LNCaP clone FGC (cell line): Measurements from ENCODE around the gene DCDC1.

Experiments used
- DNase-seq: peaks from one replicate; pipeline ENCODE4 v3.0.0-alpha.2; 2011; ENCODE audit warnings: low read depth
- H3K4me3 ChIP-seq: 2 replicates; pipeline ENCODE4 v1.5.1; 2011; ENCODE audit warnings: mild to moderate bottlenecking, low read depth, low read length, control low read depth
- TF ChIP-seq, protein P1 (sequence below): IDR thresholded peaks from 2 replicates; pipeline ENCODE4 v1.5.1; 2012; ENCODE audit warnings: mild to moderate bottlenecking; ENCODE audit not compliant: control insufficient read depth, insufficient read depth; ENCODE audit errors: extremely low read depth

Gene DCDC1

DNA sequence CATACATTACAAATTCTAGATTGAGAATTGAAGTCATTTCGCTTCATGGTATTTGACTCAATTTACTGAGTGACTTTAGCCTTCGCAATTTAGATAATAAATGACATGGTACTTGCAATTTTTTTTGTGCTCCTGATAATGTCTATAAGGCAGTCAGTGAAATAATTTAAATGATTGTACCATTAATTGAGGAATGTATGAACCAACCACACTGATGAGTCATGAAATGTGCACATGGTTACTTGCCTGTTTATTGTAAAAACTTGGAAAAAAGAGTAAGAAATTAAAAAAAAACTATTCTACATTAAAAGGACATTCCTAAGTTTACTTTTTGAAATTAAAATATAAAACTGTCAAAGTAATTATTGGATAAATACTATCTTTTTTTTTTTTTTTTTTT is 43.4 kb upstream of the DCDC1 start:
- no peak overlapping the region for H3K4me3 ChIP-seq
- TF ChIP-seq, protein P1, sequence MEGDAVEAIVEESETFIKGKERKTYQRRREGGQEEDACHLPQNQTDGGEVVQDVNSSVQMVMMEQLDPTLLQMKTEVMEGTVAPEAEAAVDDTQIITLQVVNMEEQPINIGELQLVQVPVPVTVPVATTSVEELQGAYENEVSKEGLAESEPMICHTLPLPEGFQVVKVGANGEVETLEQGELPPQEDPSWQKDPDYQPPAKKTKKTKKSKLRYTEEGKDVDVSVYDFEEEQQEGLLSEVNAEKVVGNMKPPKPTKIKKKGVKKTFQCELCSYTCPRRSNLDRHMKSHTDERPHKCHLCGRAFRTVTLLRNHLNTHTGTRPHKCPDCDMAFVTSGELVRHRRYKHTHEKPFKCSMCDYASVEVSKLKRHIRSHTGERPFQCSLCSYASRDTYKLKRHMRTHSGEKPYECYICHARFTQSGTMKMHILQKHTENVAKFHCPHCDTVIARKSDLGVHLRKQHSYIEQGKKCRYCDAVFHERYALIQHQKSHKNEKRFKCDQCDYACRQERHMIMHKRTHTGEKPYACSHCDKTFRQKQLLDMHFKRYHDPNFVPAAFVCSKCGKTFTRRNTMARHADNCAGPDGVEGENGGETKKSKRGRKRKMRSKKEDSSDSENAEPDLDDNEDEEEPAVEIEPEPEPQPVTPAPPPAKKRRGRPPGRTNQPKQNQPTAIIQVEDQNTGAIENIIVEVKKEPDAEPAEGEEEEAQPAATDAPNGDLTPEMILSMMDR = no peak
- DNase-seq = no peak

DNA sequence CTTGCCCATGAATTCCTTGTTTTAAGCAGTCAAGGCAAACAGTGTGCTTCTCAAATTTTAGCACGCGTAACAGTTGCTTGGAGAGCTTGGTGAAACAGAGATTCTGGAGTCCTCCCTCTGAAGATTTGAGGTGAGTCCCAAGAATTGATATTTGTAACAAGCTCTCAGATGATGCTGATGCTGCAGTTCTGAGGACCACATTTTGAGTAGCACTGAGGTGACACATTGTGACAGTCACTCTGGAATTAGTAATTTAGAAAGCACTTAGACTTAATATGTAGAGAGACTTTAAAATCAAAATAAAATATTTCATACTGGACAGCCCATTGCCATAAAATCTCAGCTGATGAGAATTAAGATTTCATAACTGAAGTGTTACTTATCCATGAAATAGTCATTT is 38.7 kb upstream of the DCDC1 start:
- TF ChIP-seq, protein P1 = no peak
- H3K4me3 ChIP-seq = no peak overlapping the region

DNA sequence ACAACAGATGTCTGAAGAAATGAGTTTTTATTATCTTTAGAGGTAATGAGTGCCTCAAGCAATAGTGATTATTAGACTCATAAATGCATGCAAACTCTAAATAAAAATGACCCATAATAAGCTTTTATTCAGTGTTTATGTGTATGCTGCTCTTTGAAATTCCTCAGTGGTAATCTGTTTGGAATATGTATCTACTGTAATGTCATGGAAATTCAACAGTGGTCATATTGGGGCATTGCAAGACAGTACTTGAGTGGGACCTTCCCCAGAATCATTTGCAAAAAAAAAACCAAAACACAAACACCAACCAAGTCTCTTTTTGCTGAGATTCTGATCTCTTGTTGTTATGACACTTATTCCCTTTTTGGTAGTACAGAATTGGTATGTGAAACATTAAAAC is 35.1 kb upstream of the DCDC1 start:
- H3K4me3 ChIP-seq = no peak overlapping the region
- DNase-seq = no peak
- TF ChIP-seq, protein P1 = no peak

More for the DNA sequence above, 38.7 kb upstream of the DCDC1 start:
- no peak for DNase-seq

DNA sequence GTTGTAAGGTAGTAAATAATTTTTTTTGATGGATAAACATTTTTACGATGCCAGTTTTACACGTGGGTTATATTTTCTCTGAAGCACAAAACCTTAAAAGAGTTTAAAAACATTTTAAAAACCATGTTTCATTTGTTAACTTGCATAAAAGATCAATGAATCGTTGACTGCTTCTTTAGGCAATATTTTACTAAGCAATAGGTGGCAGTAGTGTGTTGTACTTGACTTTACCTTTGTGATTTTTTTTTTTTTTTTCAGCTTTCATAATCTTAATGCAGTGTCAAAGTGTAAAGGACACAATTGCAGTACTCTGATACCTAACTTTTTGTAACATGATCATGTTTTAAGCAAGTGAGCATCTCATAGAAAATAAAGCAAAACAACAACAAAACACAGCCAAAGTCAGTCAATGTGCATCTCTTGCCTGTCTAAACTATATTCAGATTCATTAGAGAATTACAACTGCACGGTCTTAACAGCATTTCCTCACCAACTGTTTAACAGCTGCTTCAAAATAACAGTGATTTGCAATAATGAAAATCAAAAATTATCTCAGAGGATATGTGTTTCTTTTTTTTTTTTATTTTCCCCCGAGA is 27.8 kb upstream of the DCDC1 start:
- no peak overlapping the region for H3K4me3 ChIP-seq
- peak; percentile 6 for DNase-seq
- TF ChIP-seq, protein P1 = peak; percentile 55

DNA sequence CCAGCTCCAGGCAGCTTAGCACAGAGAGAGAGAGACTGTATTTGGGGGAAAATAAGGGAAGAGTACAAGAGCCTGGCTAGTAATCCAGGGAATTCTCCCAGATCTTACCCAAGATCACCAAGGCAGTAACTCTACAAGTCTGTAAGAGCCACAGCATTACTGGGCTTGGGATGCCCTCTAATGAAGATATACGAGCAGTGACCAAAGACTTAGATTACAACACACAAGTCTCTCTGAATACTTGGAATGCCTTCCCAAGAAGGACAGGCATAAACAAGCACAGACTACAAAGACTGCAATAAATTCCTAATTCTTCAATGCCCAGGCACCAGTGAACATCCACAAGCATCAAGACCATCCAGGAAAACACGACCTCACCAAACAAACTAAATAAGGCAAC is 17.8 kb upstream of the DCDC1 start:
- DNase-seq = no peak
- H3K4me3 ChIP-seq = no peak overlapping the region
- TF ChIP-seq, protein P1 = no peak

DNA sequence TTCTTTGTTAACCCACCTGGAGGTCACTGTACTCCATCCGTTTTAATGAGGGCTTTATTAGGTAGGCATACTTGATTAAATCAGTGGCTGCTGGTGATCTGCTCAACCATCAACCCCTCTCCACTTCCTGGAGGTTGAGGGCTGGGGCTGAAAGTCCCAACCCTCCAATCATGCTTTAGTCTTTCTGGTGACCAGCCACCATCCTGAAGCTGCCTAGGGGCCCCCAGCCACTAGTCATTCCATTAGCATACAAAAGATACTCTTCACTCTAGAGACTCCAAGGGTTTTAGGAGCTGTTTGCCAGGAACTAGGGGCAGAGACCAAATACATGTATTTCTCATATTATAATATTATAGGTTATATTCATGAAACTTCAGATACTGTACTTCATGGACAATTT is 13.6 kb upstream of the DCDC1 start:
- H3K4me3 ChIP-seq = no peak overlapping the region
- TF ChIP-seq, protein P1 = no peak
- DNase-seq = no peak

DNA sequence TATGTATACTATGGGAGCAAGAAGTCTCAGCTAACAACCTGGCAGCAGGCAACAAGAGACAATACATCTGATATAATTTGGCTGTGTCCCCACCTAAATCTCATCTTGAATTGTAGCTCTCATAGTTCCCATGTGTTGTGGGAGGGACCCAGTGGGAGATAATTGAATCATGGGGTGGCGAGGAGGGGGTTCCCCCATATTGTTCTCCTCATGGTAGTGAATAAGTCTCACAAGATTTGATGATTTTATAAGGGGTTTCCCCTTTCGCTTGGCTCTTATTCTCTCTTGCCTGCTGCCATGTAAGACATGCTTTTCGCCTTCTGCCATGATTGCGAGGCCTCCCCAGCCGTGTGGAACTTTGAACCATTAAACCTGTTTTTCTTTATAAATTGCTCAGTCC is 6.3 kb upstream of the DCDC1 start:
- TF ChIP-seq, protein P1 = no peak
- no peak for DNase-seq
- no peak overlapping the region for H3K4me3 ChIP-seq
